ENCODE data around the gene CHDH. TPM values are rescaled to one million over a fixed set of nuclear protein-coding genes. Genes with fewer than 3 reads are reported as not detected.

The CHDH gene, protein sequence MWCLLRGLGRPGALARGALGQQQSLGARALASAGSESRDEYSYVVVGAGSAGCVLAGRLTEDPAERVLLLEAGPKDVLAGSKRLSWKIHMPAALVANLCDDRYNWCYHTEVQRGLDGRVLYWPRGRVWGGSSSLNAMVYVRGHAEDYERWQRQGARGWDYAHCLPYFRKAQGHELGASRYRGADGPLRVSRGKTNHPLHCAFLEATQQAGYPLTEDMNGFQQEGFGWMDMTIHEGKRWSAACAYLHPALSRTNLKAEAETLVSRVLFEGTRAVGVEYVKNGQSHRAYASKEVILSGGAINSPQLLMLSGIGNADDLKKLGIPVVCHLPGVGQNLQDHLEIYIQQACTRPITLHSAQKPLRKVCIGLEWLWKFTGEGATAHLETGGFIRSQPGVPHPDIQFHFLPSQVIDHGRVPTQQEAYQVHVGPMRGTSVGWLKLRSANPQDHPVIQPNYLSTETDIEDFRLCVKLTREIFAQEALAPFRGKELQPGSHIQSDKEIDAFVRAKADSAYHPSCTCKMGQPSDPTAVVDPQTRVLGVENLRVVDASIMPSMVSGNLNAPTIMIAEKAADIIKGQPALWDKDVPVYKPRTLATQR
- total RNA-seq, result under 0.01 TPM in 1 of 2 replicates, not detected in the other

DNA sequence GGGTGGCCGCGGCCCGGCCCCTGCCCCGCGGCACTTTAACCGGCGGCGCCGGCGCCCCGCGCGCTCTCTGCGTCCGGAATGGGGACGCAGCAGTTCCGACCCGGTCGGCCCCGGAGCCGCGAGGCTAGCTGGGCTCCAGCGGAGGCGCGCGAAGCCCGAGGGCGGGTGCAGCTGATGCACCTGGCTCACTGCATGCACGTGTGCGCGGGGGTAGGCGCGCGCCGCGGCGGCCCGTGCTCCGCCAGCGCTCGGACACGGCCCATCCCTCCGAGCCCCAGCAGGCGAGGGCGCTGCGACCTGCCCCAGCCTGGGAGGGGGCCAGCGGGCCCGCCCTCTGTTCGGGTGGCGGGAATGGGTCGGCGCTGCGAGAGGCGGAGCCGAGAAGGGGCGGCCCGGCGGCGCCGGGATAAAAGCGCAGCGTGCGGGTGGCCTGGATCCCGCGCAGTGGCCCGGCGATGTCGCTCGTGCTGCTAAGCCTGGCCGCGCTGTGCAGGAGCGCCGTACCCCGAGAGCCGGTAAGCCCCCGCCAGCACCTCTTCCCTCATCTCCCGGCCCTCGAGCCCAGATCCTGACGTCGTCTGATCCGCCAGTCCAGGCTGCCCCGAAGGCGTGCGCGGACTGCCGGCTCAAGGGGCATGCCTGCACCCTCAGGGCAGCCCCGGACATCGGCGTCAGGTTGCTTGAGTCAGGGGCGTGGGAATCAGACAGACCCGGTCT is at the start of gene CHDH, which contains the start of gene IL17RB:
TSS of gene CHDH (minus strand) at position 286 of the 717 bp plus-strand sequence. CDS start 22,411 bp downstream, outside the sequence.
TSS of gene IL17RB (plus strand) at position 435 of the 717 bp plus-strand sequence. CDS start at position 456, 21 bp downstream.

DNA sequence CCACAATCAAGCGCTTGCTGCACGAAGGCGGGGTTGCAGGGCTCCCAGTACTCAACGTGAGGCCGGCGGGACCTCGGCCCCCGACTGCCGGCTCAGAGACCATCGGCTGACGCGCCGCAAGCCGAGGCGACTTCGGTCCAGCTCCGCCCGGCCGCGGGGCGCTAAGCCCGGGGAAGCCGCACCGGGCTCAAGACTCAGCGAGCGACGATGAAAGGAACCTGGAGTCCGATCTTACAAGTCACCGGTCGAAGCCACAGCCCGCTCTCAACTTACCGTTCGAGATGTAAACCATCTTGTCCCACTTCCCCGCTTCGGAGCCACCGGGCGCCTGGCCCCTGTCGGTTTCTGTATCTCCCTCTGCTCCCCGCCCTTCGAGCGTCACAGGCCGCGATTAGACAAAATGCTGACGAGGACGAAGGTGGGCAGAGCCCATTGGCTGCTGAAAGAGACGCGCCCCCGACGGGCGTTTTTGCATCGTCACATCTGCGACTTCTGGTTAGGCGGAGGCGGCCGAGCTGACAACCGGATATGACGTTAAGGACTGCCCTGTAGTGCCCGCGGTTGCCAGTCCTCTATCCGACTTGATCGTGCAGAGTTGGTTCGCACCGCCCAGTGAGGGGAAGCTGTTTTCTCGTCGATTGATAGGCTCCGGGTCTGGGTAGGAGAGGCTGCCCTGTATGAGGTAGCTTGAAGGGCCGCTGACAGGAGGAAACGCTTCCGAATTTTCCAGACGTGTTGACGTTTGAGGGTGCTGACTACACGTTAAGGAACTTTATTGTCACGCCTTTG is 45.5 kb upstream of the CHDH start, which contains the start of gene SELENOK:
TSS of gene SELENOK (minus strand) at position 363 of the 789 bp plus-strand sequence.

DNA sequence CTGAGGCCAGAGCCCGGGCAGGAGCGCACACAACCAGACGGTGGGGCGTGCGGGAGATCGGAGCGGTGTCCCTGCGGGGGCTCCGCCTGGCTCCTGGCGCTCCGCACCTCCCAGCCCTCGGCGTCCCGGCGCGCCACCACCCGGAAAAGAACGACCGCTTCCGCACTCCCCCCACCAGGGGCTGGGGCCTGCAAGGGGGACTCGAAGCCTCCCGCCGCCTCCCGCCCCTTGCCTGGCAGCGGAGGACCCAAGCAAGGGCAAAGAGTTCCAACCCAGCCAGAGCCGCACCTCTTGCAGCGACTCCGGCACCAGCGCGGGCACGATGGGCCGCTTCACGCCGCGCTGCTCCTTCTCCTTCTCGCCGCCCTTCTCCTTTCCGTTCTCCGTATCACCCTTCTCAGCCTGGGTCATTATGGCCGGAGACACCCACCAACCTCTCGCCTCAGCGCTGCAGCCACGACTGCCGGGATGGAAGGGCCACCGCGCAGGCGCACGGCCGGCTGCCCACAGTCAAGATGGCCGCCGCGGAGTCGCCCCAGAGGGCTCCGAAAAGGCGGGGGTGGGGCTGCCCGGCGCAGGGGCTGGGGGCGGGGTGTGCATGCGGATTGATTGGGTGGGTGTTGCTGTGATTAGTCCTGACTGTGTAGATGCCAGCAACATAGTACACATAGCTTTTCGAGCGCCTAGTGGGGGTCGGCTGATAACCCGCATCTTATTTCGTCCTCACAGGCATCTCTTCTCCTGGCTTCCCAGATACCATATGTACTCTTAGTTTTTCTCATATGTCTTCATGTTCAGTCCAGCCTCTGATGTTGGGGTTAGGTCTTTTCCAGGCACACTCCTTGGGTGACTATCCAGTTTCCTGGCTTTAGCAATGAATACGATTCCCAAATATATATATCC is 35.7 kb upstream of the CHDH start, which contains the start of gene ACTR8:
TSS of gene ACTR8 (minus strand) at position 462 of the 903 bp plus-strand sequence. CDS start at position 411, 51 bp downstream.

Other genes starting within 250 kb of the CHDH start
- gene IL17RB, start 149 bp upstream of the CHDH start, total RNA-seq, result not detected in 2 replicates
- 22.7 and 45.0 TPM in 2 replicates for gene ACTR8, start 35.7 kb upstream of the CHDH start, total RNA-seq
- gene SELENOK, start 45.4 kb upstream of the CHDH start, total RNA-seq, result 31.8 and 36.1 TPM in 2 replicates